Measurements from ENCODE around the gene PTPRN2.

DNA sequence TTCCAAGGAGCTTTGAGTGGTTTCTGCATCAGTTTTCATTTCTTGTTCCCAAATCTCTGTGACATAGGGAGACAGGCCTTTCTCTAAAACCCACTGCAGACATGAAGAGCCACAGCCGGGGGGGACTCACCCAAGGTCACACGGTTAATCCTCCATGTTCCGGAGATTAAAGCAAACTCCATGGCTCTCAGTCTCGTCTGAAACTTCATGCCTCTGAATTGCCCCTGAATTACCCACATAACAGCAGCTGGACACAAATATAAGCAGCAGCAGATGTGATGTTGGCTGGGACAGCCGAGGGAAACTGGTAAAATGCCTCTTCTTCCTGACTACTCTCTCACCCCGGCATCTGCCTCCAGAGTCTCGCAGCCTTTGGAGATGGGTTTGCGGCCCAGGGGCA lies 848.6 kb downstream of the PTPRN2 start:
- TF ChIP-seq, protein P1, sequence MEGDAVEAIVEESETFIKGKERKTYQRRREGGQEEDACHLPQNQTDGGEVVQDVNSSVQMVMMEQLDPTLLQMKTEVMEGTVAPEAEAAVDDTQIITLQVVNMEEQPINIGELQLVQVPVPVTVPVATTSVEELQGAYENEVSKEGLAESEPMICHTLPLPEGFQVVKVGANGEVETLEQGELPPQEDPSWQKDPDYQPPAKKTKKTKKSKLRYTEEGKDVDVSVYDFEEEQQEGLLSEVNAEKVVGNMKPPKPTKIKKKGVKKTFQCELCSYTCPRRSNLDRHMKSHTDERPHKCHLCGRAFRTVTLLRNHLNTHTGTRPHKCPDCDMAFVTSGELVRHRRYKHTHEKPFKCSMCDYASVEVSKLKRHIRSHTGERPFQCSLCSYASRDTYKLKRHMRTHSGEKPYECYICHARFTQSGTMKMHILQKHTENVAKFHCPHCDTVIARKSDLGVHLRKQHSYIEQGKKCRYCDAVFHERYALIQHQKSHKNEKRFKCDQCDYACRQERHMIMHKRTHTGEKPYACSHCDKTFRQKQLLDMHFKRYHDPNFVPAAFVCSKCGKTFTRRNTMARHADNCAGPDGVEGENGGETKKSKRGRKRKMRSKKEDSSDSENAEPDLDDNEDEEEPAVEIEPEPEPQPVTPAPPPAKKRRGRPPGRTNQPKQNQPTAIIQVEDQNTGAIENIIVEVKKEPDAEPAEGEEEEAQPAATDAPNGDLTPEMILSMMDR (IDR thresholded peaks at IDR 0.05; ENCODE audit: extremely low read depth in 1 of 2, insufficient read depth in 1 of 2, low read depth in 1 of 2, low read length in 2 of 2), result no peak
- TF ChIP-seq POLR2A (IDR thresholded peaks at IDR 0.05; ENCODE audit: low read depth, low read length) (no peak), POLR2AphosphoS5 (IDR thresholded peaks at IDR 0.05; ENCODE audit: insufficient read depth, low read depth, low read length) (no peak), GATA2 (IDR thresholded peaks at IDR 0.05; ENCODE audit: insufficient read depth, insufficient read length, low read depth, low read length) (no peak)

All from endothelial cell of umbilical vein (primary cell).